GM23338 (cell line): Measurements from ENCODE around the gene EEA1. TPM values are rescaled to one million over a fixed set of nuclear protein-coding genes. Genes with fewer than 3 reads are reported as not detected.

Source experiments
- ATAC-seq: fragments of 200-7000 bp; cut with Tn5 transposase; 3 replicates; pipeline ENCODE4 v1.9.1; 2020
- DNase-seq: peaks from one replicate; pipeline ENCODE4 v3.0.0-alpha.2; 2015; ENCODE audit warnings: low spot score
- H2AFZ ChIP-seq: fragments of 200-600 bp; sonication (generic); 2 replicates; pipeline ENCODE4 v1.8.0; 2016; ENCODE audit warnings: antibody characterized with exemption, mild to moderate bottlenecking, moderate library complexity
- H3F3A ChIP-seq: fragments of 200-600 bp; sonication (generic); replicated peaks from 2 replicates; pipeline ENCODE4 v1.8.0; 2017; ENCODE audit warnings: antibody characterized with exemption, mixed run types, low read depth
- H3K27ac ChIP-seq: fragments of 200-600 bp; sonication (generic); 2 replicates; pipeline ENCODE4 v1.6.1; 2016; ENCODE audit warnings: low read depth
- H3K27me3 ChIP-seq: fragments of 200-600 bp; sonication (generic); 2 replicates; pipeline ENCODE4 v1.8.0; 2016; ENCODE audit warnings: mild to moderate bottlenecking, mixed run types, moderate library complexity; ENCODE audit not compliant: insufficient read depth
- H3K36me3 ChIP-seq: fragments of 200-600 bp; sonication (generic); 2 replicates; pipeline ENCODE4 v1.8.0; 2016; ENCODE audit warnings: mild to moderate bottlenecking; ENCODE audit not compliant: insufficient read depth
- H3K4me1 ChIP-seq: fragments of 200-600 bp; sonication (generic); 2 replicates; pipeline ENCODE4 v1.8.0; 2016; ENCODE audit warnings: mild to moderate bottlenecking, moderate library complexity; ENCODE audit not compliant: insufficient read depth
- H3K4me2 ChIP-seq: fragments of 200-600 bp; sonication (generic); 2 replicates; pipeline ENCODE4 v1.7.1; 2017; ENCODE audit warnings: mixed run types
- H3K4me3 ChIP-seq: fragments of 200-600 bp; sonication (generic); 2 replicates; pipeline ENCODE4 v1.6.1; 2016; ENCODE audit warnings: mixed run types
- H3K79me2 ChIP-seq: fragments of 200-600 bp; sonication (generic); replicated peaks from 2 replicates; pipeline ENCODE4 v1.8.0; 2017; ENCODE audit warnings: mild to moderate bottlenecking; ENCODE audit not compliant: insufficient read depth
- H3K9me2 ChIP-seq: fragments of 200-600 bp; sonication (generic); 2 replicates; pipeline ENCODE4 v1.8.0; 2017; ENCODE audit not compliant: insufficient read depth
- H4K20me1 ChIP-seq: fragments of 200-600 bp; sonication (generic); replicated peaks from 2 replicates; pipeline ENCODE4 v1.8.0; 2017; ENCODE audit warnings: mild to moderate bottlenecking; ENCODE audit not compliant: insufficient read depth
- H3K27ac Mint-ChIP-seq: 2 replicates; pipeline ENCODE4 v1.8.0; 2020; ENCODE audit warnings: inconsistent platforms, mild to moderate bottlenecking, moderate library complexity, mixed read lengths
- H3K27me3 Mint-ChIP-seq: 3 replicates; pipeline ENCODE4 v1.8.0; 2022; ENCODE audit warnings: low read depth, mild to moderate bottlenecking, moderate library complexity, mixed read lengths, inconsistent platforms; ENCODE audit not compliant: insufficient read depth, poor library complexity
- H3K36me3 Mint-ChIP-seq: 3 replicates; pipeline ENCODE4 v1.8.0; 2021; ENCODE audit warnings: low read depth, mild to moderate bottlenecking, inconsistent platforms, moderate library complexity, mixed read lengths
- H3K4me1 Mint-ChIP-seq: 3 replicates; pipeline ENCODE4 v1.8.0; 2020; ENCODE audit warnings: mild to moderate bottlenecking, inconsistent platforms, mixed read lengths
- H3K4me3 Mint-ChIP-seq: 3 replicates; pipeline ENCODE4 v1.8.0; 2021; ENCODE audit warnings: moderate library complexity, mild to moderate bottlenecking, inconsistent platforms, mixed read lengths
- H3K9me3 Mint-ChIP-seq: 3 replicates; pipeline ENCODE4 v1.8.0; 2020; ENCODE audit warnings: moderate library complexity, mild to moderate bottlenecking, inconsistent platforms, mixed read lengths
- CREB1 ChIP-seq: fragments of 250-450 bp; sonication (Bioruptor Pico); IDR thresholded peaks from 2 replicates; pipeline ENCODE4 v1.5.0; 2020; ENCODE audit warnings: low read depth, mild to moderate bottlenecking, moderate library complexity
- ETS1 ChIP-seq: IDR thresholded peaks from 2 replicates; pipeline ENCODE4 v1.6.1; 2016; ENCODE audit warnings: antibody characterized with exemption
- EZH2 ChIP-seq: fragments of 200-600 bp; sonication (generic); IDR thresholded peaks from one replicate; pipeline ENCODE4 v1.8.0; 2017; ENCODE audit warnings: antibody characterized with exemption, mild to moderate bottlenecking, low read depth; ENCODE audit not compliant: unreplicated experiment
- POLR2AphosphoS5 ChIP-seq: IDR thresholded peaks from 2 replicates; pipeline ENCODE4 v1.6.1; 2016; ENCODE audit warnings: antibody characterized with exemption, low read depth
- STAT1 ChIP-seq: IDR thresholded peaks from one replicate; pipeline ENCODE4 v1.6.1; 2016; ENCODE audit warnings: antibody characterized with exemption; ENCODE audit not compliant: unreplicated experiment
- ZNF331 ChIP-seq: fragments of 250-450 bp; sonication (Bioruptor Pico); IDR thresholded peaks from 2 replicates; pipeline ENCODE4 v1.5.0; 2020; ENCODE audit warnings: low read depth, mild to moderate bottlenecking, moderate library complexity
- polyA plus RNA-seq: library from polyadenylated mRNA; unstranded; fragments of >200 nt; fragmentation: Nextera tagmentation; extraction: Ambion mirVana; gene quantifications from 2 replicates; pipeline ENCODE4 v1.2.1, GENCODE V29; 2016
- total RNA-seq: library from RNA; depleted of rRNA; stranded (reverse); fragments of >200 nt; shearing (Covaris generic); gene quantifications from 2 replicates; pipeline ENCODE4 v1.2.3, GENCODE V29; 2014
- TF ChIP-seq, protein P1 (sequence below), 2 experiments: fragments of 200-600 bp in 1 of 2; sonication (generic) in 1 of 2; conservative IDR thresholded peaks; 2 replicates each; pipeline versions ENCODE4 v1.5.1 to v1.6.1; 2016 to 2017; ENCODE audit warnings: antibody characterized with exemption in 2 of 2, low read depth in 2 of 2, mild to moderate bottlenecking in 2 of 2, moderate library complexity in 1 of 2
- TF ChIP-seq, protein P2 (sequence below): IDR thresholded peaks from one replicate; pipeline ENCODE4 v1.6.1; 2018; ENCODE audit warnings: antibody characterized with exemption; ENCODE audit not compliant: unreplicated experiment

EEA1 gene
- total and polyA plus RNA-seq, 2 experiments from 2014 or later, result 10.0 to 41.1 TPM

DNA sequence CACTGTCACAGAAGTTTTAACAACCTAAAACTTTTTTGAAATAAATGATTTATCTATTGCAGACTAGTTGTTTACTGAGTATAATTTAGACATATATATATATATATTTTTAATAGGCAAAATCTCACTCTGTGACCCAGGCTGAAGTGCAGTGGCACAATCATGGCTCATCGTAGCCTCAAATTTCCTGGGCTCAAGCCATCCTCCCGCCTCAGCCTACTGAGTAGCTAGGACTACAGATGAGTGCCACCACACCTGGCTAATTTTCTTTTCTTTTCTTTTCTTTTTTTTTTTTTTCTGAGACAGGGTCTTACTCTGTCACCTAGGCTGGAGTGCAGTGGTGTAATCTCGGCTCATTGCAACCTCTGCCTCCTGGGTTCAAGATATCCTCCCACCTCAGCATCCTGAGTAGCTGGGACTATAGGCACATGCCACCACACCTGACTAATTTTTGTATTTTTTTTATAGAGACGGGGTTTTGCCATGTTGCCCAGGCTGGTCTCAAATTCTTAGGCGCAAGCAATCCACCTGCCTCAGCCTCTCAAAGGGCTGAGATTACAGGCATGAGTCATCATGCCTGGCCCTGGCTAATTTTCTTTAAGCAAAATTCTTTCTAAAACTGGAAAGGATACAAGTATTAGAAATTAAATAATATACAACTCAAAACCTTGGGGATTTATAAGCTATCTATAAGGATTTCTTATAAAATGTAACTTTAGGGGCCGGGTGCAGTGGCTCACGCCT, 23.1 kb downstream of the EEA1 start:
- ATAC-seq (no peak), DNase-seq (no peak)
- Histone ChIP-seq H3K4me1 (peaks cover 11% of the 10 kb centered on the region), H2AFZ (no peak overlapping the region), H3K27me3 (no peaks in the 10 kb centered on the region), H3K4me2 (no peak overlapping the region), H3F3A (no peaks in the 10 kb centered on the region), H3K36me3 (no peaks in the 10 kb centered on the region; the same call in 1 of the 2 replicates), H3K9me2 (no peaks in the 10 kb centered on the region), H3K27ac (no peak overlapping the region), H3K4me3 (no peak overlapping the region), H3K79me2 (peaks cover 97% of the 10 kb centered on the region), H4K20me1 (no peaks in the 10 kb centered on the region)
- peaks cover 15% of the 10 kb centered on the region; the same call in 2 of the 3 replicates for H3K9me3 Mint-ChIP-seq
- TF ChIP-seq ETS1 (no peak), POLR2AphosphoS5 (no peak), ZNF331 (CRISPR knock-in tag) (no peak), STAT1 (no peak), EZH2 (no peak), CREB1 (no peak)
- TF ChIP-seq, protein P1, sequence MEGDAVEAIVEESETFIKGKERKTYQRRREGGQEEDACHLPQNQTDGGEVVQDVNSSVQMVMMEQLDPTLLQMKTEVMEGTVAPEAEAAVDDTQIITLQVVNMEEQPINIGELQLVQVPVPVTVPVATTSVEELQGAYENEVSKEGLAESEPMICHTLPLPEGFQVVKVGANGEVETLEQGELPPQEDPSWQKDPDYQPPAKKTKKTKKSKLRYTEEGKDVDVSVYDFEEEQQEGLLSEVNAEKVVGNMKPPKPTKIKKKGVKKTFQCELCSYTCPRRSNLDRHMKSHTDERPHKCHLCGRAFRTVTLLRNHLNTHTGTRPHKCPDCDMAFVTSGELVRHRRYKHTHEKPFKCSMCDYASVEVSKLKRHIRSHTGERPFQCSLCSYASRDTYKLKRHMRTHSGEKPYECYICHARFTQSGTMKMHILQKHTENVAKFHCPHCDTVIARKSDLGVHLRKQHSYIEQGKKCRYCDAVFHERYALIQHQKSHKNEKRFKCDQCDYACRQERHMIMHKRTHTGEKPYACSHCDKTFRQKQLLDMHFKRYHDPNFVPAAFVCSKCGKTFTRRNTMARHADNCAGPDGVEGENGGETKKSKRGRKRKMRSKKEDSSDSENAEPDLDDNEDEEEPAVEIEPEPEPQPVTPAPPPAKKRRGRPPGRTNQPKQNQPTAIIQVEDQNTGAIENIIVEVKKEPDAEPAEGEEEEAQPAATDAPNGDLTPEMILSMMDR (conservative IDR thresholded peaks at IDR 0.05; ENCODE audit: low read depth in 2 of 2), result no peak
- TF ChIP-seq, protein P2, sequence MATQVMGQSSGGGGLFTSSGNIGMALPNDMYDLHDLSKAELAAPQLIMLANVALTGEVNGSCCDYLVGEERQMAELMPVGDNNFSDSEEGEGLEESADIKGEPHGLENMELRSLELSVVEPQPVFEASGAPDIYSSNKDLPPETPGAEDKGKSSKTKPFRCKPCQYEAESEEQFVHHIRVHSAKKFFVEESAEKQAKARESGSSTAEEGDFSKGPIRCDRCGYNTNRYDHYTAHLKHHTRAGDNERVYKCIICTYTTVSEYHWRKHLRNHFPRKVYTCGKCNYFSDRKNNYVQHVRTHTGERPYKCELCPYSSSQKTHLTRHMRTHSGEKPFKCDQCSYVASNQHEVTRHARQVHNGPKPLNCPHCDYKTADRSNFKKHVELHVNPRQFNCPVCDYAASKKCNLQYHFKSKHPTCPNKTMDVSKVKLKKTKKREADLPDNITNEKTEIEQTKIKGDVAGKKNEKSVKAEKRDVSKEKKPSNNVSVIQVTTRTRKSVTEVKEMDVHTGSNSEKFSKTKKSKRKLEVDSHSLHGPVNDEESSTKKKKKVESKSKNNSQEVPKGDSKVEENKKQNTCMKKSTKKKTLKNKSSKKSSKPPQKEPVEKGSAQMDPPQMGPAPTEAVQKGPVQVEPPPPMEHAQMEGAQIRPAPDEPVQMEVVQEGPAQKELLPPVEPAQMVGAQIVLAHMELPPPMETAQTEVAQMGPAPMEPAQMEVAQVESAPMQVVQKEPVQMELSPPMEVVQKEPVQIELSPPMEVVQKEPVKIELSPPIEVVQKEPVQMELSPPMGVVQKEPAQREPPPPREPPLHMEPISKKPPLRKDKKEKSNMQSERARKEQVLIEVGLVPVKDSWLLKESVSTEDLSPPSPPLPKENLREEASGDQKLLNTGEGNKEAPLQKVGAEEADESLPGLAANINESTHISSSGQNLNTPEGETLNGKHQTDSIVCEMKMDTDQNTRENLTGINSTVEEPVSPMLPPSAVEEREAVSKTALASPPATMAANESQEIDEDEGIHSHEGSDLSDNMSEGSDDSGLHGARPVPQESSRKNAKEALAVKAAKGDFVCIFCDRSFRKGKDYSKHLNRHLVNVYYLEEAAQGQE, result no peak
- no peak overlapping the region for H3K4me3 Mint-ChIP-seq
- H3K27me3 Mint-ChIP-seq, result no peaks in the 10 kb centered on the region
- peaks cover 16% of the 10 kb centered on the region; the same call in 2 of the 3 replicates for H3K36me3 Mint-ChIP-seq
- peaks cover 4% of the 10 kb centered on the region for H3K4me1 Mint-ChIP-seq
- H3K27ac Mint-ChIP-seq, result no peak overlapping the region
